Smooth muscle cell of trachea (primary cell): ENCODE data around the gene TRMT1. TPM values are rescaled to one million over a fixed set of nuclear protein-coding genes. Genes with fewer than 3 reads are reported as not detected.

Experiments
- total RNA-seq: library from RNA; depleted of rRNA; stranded (reverse); fragments of >200 nt; gene quantifications from 2 replicates; pipeline ENCODE4 v1.2.1, GENCODE V29; 2014

The TRMT1 gene
- total RNA-seq, result 29.5 and 64.8 TPM in 2 replicates

GRCh38 chr19:13116282-13117175, at the start of gene TRMT1:
Gene TRMT1, minus strand, starts transcription at chr19:13116740. Its CDS starts 341 bp downstream, at chr19:13116399.

GRCh38 chr19:13150187-13150930, 33.8 kb upstream of the TRMT1 start, which contains the start of the genes IER2 and STX10:
Gene IER2, plus strand, starts transcription at chr19:13150411. Its CDS starts 2,776 bp downstream, at chr19:13153187.
Gene STX10, minus strand, starts transcription at chr19:13150375. Its CDS starts 202 bp downstream, at chr19:13150173.

DNA sequence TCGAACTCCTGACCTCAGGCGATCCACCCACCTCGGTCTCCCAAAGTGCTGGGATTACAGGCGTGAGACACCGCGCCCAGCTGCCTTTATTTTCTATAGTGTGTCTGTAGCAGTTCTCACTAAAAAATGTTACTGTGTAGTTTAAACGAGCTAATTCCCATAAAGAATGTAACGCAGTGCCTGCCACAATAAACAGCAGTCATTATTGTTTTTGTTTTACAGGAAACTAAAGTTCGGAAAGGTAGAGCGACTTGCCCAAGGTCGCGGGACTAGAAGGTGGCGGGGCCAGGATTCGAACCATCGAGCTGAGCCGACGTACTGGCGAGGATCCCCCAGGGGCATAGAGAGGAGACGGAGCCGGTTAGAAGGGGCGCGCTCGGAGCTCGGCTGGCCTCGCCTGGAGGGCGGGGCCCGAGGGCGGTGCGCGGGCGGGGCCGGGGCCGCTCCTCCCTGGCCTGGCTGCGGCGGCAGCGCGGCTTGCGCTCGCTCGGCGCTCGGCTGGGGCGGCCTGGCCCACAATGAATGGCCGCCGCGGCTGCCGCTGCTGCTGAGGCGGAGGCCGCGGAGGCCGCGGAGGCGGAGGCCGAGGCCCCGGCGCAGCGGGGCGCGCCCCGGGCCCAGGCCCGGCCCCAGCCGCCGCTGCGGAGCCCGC, 1.4 kb upstream of the TRMT1 start, which contains the start of gene NACC1:
Gene NACC1, plus strand, starts transcription at position 493 of the 652 bp plus-strand sequence. CDS start 16,944 bp downstream, outside the sequence.

DNA sequence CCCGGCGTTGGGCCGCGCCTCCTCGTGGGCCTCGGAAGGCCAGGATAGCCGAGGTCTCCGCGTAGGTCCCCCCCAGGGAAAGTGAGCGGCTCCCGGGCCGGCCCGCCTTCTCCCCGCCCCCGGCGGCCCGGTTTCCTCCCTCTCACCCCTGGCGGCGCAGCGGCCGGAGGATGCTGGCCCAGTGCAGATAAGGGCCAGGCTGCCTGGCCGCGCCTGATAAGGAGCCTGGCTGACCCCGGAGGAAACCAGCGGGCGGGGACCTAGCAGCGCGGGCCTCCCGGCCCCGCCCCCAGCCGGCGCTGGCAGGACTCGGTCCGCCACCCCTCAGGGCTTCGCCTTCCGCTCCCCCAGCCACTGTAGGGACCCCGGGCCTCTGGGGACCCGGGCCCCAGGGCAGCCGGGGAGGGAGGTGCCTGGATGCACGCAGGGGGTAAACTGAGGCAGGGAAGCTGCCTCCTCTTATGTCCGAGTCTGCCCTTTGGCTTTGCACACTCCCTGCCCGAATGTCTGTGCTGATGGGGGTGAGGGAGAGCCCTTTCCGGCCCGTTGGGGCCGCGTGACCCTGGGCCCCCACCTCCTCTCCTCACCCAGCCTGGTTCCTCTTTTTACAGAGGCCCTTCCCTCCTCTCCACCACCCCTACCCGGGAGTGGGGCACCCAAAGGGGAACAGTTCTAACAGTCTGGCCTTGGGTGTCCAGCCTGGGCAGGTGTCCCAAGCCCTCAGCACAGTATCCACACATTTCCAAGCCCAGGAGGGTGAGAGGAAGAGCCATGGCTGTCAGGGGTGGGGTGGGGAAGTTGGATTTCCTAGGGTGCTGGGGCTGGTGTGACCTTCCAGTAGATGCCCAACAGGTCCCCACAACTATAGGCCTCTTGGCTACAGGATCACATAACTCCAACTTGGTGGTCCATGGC, 13.6 kb downstream of the TRMT1 start, which contains the start of gene LYL1:
Gene LYL1, minus strand, starts transcription at position 193 of the 915 bp plus-strand sequence. CDS start 1,687 bp downstream, outside the sequence.

Other genes with a start within 250 kb of the TRMT1 start
- gene DNASE2, start 235.3 kb downstream of the TRMT1 start, total RNA-seq, result 22.8 and 30.9 TPM in 2 replicates
- gene KLF1, start 229.5 kb downstream of the TRMT1 start, total RNA-seq, result 0.17 TPM in 1 of 2 replicates, not detected in the other
- 28.3 and 55.3 TPM in 2 replicates for gene GCDH, start 225.6 kb downstream of the TRMT1 start, total RNA-seq
- gene SYCE2, start 197.4 kb downstream of the TRMT1 start, total RNA-seq, result 0.15 TPM in 1 of 2 replicates, not detected in the other
- 46.3 and 80.1 TPM in 2 replicates for gene FARSA, start 183.0 kb downstream of the TRMT1 start, total RNA-seq
- gene CALR, start 178.1 kb downstream of the TRMT1 start, total RNA-seq, result 1,350 and 1,500 TPM in 2 replicates
- gene RAD23A, start 170.9 kb downstream of the TRMT1 start, total RNA-seq, result 64.9 and 86.2 TPM in 2 replicates
- gene GADD45GIP1, start 159.5 kb downstream of the TRMT1 start, total RNA-seq, result 22.7 and 24.0 TPM in 2 replicates
- gene DAND5, start 147.2 kb downstream of the TRMT1 start, total RNA-seq, result 0.29 TPM in 1 of 2 replicates, not detected in the other
- gene NFIX, start 121.3 kb downstream of the TRMT1 start, total RNA-seq, result 168 and 204 TPM in 2 replicates
- gene LYL1, start 13.9 kb downstream of the TRMT1 start, total RNA-seq, result 0.73 and 0.99 TPM in 2 replicates
- gene NACC1, start 1.5 kb upstream of the TRMT1 start, total RNA-seq, result 41.9 and 61.9 TPM in 2 replicates
- 83.4 and 102 TPM in 2 replicates for gene STX10, start 33.6 kb upstream of the TRMT1 start, total RNA-seq
- gene IER2, start 33.7 kb upstream of the TRMT1 start, total RNA-seq, result 19.0 and 22.1 TPM in 2 replicates